Measurements from ENCODE around the gene PLXNB3.

- TF ChIP-seq AFF4 (CRISPR knock-in tag; IDR thresholded peaks at IDR 0.05; ENCODE audit: borderline replicate concordance), result no peak
- TF ChIP-seq CTCF (IDR thresholded peaks at IDR 0.05), result no peak
- no peak for TF ChIP-seq SOX15 (CRISPR knock-in tag; IDR thresholded peaks at IDR 0.05)
- no peak for TF ChIP-seq USF1 (CRISPR knock-in tag; IDR thresholded peaks at IDR 0.05)
- TF ChIP-seq ZBTB43 (CRISPR knock-in tag; IDR thresholded peaks at IDR 0.05), result no peak
- TF ChIP-seq MAX (CRISPR knock-in tag; IDR thresholded peaks at IDR 0.05), result no peak
- TF ChIP-seq ATF3 (CRISPR knock-in tag; conservative IDR thresholded peaks at IDR 0.05), result no peak
- no peak for TF ChIP-seq NR1H2 (CRISPR knock-in tag; IDR thresholded peaks at IDR 0.05)
- TF ChIP-seq JAZF1 (CRISPR knock-in tag; IDR thresholded peaks at IDR 0.05), result no peak
Measured at GRCh38 chrX:153784325-153784967, 20.4 kb downstream of the PLXNB3 start.

Data from WTC11 (cell line).